SK-N-SH (cell line): ENCODE results near the gene UST.

Source experiments
- EP300 ChIP-seq, 2 experiments: IDR thresholded peaks; 2 replicates each; pipeline versions ENCODE4 v1.4.0 to v1.6.1; 2012; ENCODE audit warnings: borderline replicate concordance in 1 of 2, low read depth in 1 of 2, low read length in 1 of 2
- EZH2phosphoT487 ChIP-seq: fragments of 200-600 bp; sonication (generic); IDR thresholded peaks from 2 replicates; pipeline ENCODE4 v1.6.1; 2017; ENCODE audit warnings: low read depth, mixed run types, mild to moderate bottlenecking, antibody characterized with exemption, moderate library complexity, borderline replicate concordance
- RAD21 ChIP-seq: IDR thresholded peaks from 2 replicates; pipeline ENCODE4 v1.6.1; 2012; ENCODE audit warnings: mild to moderate bottlenecking, low read length
- TF ChIP-seq, protein P1 (sequence below): fragments of 150-350 bp; IDR thresholded peaks from 2 replicates; pipeline ENCODE4 v1.6.1; 2017; ENCODE audit warnings: antibody characterized with exemption, low read length, low read depth, borderline replicate concordance
- TF ChIP-seq, protein P2 (sequence below): fragments of 200-600 bp; sonication (generic); IDR thresholded peaks from 2 replicates; pipeline ENCODE4 v1.6.1; 2017; ENCODE audit warnings: antibody characterized with exemption, mild to moderate bottlenecking, moderate library complexity

DNA sequence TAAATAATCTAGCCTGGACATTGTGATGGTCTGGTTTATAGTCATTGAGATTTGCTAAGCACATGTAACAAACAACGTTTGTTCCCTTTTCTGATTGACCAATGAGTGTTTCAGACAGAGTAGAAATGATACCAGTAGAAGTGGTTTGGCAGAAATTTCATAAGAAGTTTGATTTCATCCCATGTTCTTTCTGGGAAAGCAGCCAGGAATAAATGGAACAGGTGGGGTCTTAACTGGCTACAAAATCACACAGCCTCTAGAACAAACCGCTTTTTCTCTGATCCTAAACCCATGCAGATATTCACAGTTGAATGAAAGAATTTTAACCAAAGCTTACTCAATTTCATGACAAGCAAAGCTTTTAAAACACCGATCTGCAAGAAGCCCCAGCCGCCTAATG, 227.5 kb downstream of the UST start:
- TF ChIP-seq EZH2phosphoT487 (no peak), EP300 (IDR thresholded peaks at IDR 0.05; ENCODE audit: borderline replicate concordance in 1 of 2, low read depth in 1 of 2, low read length in 1 of 2) (no peak), RAD21 (no peak)
- TF ChIP-seq, protein P1, sequence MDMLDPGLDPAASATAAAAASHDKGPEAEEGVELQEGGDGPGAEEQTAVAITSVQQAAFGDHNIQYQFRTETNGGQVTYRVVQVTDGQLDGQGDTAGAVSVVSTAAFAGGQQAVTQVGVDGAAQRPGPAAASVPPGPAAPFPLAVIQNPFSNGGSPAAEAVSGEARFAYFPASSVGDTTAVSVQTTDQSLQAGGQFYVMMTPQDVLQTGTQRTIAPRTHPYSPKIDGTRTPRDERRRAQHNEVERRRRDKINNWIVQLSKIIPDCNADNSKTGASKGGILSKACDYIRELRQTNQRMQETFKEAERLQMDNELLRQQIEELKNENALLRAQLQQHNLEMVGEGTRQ: no peak
- TF ChIP-seq, protein P2, sequence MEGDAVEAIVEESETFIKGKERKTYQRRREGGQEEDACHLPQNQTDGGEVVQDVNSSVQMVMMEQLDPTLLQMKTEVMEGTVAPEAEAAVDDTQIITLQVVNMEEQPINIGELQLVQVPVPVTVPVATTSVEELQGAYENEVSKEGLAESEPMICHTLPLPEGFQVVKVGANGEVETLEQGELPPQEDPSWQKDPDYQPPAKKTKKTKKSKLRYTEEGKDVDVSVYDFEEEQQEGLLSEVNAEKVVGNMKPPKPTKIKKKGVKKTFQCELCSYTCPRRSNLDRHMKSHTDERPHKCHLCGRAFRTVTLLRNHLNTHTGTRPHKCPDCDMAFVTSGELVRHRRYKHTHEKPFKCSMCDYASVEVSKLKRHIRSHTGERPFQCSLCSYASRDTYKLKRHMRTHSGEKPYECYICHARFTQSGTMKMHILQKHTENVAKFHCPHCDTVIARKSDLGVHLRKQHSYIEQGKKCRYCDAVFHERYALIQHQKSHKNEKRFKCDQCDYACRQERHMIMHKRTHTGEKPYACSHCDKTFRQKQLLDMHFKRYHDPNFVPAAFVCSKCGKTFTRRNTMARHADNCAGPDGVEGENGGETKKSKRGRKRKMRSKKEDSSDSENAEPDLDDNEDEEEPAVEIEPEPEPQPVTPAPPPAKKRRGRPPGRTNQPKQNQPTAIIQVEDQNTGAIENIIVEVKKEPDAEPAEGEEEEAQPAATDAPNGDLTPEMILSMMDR: no peak
